BE2C (cell line): Measurements from ENCODE around the gene CYP3A5.

Source experiments
- DNase-seq: peaks from one replicate; pipeline ENCODE4 v3.0.0-alpha.2; 2020
- H3K27me3 ChIP-seq: fragments of 250-450 bp; sonication (Bioruptor Pico); 2 replicates; pipeline ENCODE4 v1.5.1; 2020; ENCODE audit warnings: mild to moderate bottlenecking
- H3K36me3 ChIP-seq: fragments of 250-450 bp; sonication (Bioruptor Pico); 2 replicates; pipeline ENCODE4 v1.5.1; 2020; ENCODE audit warnings: mild to moderate bottlenecking
- H3K4me1 ChIP-seq: fragments of 250-450 bp; sonication (Bioruptor Pico); 2 replicates; pipeline ENCODE4 v1.5.1; 2020
- H3K4me3 ChIP-seq: 2 replicates; pipeline ENCODE4 v1.5.1; 2011; ENCODE audit warnings: low read depth, low read length
- H3K9me3 ChIP-seq: fragments of 250-450 bp; sonication (Bioruptor Pico); 2 replicates; pipeline ENCODE4 v1.5.1; 2020
- CTCF ChIP-seq: IDR thresholded peaks from 2 replicates; pipeline ENCODE4 v1.5.1; 2012; ENCODE audit warnings: mild to moderate bottlenecking, low read depth, low read length

CYP3A5 gene

GRCh38 chr7:99624484-99624883 lies 55.3 kb downstream of the CYP3A5 start:
- H3K9me3 ChIP-seq, result no peaks in the 10 kb centered on the region
- no peak for TF ChIP-seq CTCF
- DNase-seq, result no peak
- no peaks in the 10 kb centered on the region for H3K4me1 ChIP-seq
- H3K36me3 ChIP-seq, result peaks cover 98% of the 10 kb centered on the region
- no peak overlapping the region for H3K4me3 ChIP-seq
- H3K27me3 ChIP-seq, result no peaks in the 10 kb centered on the region

GRCh38 chr7:99623702-99624447 lies 55.9 kb downstream of the CYP3A5 start:
- no peaks in the 10 kb centered on the region for H3K4me1 ChIP-seq
- TF ChIP-seq CTCF, result no peak
- peaks cover 98% of the 10 kb centered on the region for H3K36me3 ChIP-seq
- no peak overlapping the region for H3K4me3 ChIP-seq
- H3K27me3 ChIP-seq, result no peaks in the 10 kb centered on the region
- no peaks in the 10 kb centered on the region for H3K9me3 ChIP-seq
- no peak for DNase-seq

- no peak for TF ChIP-seq CTCF
- H3K36me3 ChIP-seq, result peaks cover 95% of the 10 kb centered on the region
- no peak overlapping the region for H3K4me3 ChIP-seq
- H3K4me1 ChIP-seq, result no peaks in the 10 kb centered on the region
- no peak for DNase-seq
- H3K9me3 ChIP-seq, result no peaks in the 10 kb centered on the region
- H3K27me3 ChIP-seq, result no peaks in the 10 kb centered on the region
Measured at GRCh38 chr7:99623091-99623693, 56.6 kb downstream of the CYP3A5 start.

- no peak for TF ChIP-seq CTCF
- Histone ChIP-seq H3K36me3 (peaks cover 89% of the 10 kb centered on the region), H3K9me3 (no peaks in the 10 kb centered on the region), H3K4me1 (no peaks in the 10 kb centered on the region), H3K4me3 (no peak overlapping the region), H3K27me3 (no peaks in the 10 kb centered on the region)
- DNase-seq, result no peak
Measured at GRCh38 chr7:99622596-99622995, 57.2 kb downstream of the CYP3A5 start.

GRCh38 chr7:99621271-99621670 lies 58.5 kb downstream of the CYP3A5 start:
- H3K9me3 ChIP-seq, result no peaks in the 10 kb centered on the region
- H3K4me1 ChIP-seq, result no peaks in the 10 kb centered on the region
- no peaks in the 10 kb centered on the region for H3K27me3 ChIP-seq
- no peak overlapping the region for H3K4me3 ChIP-seq
- no peak for TF ChIP-seq CTCF
- no peak for DNase-seq
- H3K36me3 ChIP-seq, result peaks cover 75% of the 10 kb centered on the region

GRCh38 chr7:99619571-99620130 lies 60.1 kb downstream of the CYP3A5 start:
- no peaks in the 10 kb centered on the region for H3K27me3 ChIP-seq
- H3K9me3 ChIP-seq, result no peaks in the 10 kb centered on the region
- H3K4me3 ChIP-seq, result no peak overlapping the region
- no peaks in the 10 kb centered on the region for H3K4me1 ChIP-seq
- TF ChIP-seq CTCF, result no peak
- peaks cover 62% of the 10 kb centered on the region for H3K36me3 ChIP-seq
- DNase-seq, result no peak
